ENCODE data around the gene KIAA1217.

Gene KIAA1217

GRCh38 chr10:24242562-24242961, 33.6 kb downstream of the KIAA1217 start:
- DNase-seq (ENCODE audit: low read depth in 3 of 3, low spot score in 1 of 3) = no peak

GRCh38 chr10:24246365-24246764, 37.4 kb downstream of the KIAA1217 start:
- DNase-seq (ENCODE audit: low read depth in 3 of 3, low spot score in 1 of 3) = no peak

- no peak for DNase-seq (ENCODE audit: low read depth in 3 of 3, low spot score in 1 of 3)
These were observed 38.9 kb downstream of the KIAA1217 start for GRCh38 chr10:24247841-24248240.

GRCh38 chr10:24249829-24250415, 41.0 kb downstream of the KIAA1217 start:
- no peak for DNase-seq (ENCODE audit: low read depth in 3 of 3, low spot score in 1 of 3)

GRCh38 chr10:24251547-24251946, 42.6 kb downstream of the KIAA1217 start:
- DNase-seq (ENCODE audit: low read depth in 3 of 3, low spot score in 1 of 3) = no peak

GRCh38 chr10:24254180-24254579, 45.2 kb downstream of the KIAA1217 start:
- no peak for DNase-seq (ENCODE audit: low read depth in 3 of 3, low spot score in 1 of 3)

GRCh38 chr10:24255115-24255880, 46.4 kb downstream of the KIAA1217 start:
- DNase-seq (ENCODE audit: low read depth in 3 of 3, low spot score in 1 of 3) = no peak

- DNase-seq (ENCODE audit: low read depth in 3 of 3, low spot score in 1 of 3) = no peak
These were observed 47.0 kb downstream of the KIAA1217 start for GRCh38 chr10:24255881-24256311.

GRCh38 chr10:24256619-24257107, 47.7 kb downstream of the KIAA1217 start:
- DNase-seq (ENCODE audit: low read depth in 3 of 3, low spot score in 1 of 3) = no peak

- DNase-seq (ENCODE audit: low read depth in 3 of 3, low spot score in 1 of 3) = no peak
These were observed 48.6 kb downstream of the KIAA1217 start for GRCh38 chr10:24257588-24257987.

GRCh38 chr10:24259365-24260130, 50.6 kb downstream of the KIAA1217 start:
- no peak for DNase-seq (ENCODE audit: low read depth in 3 of 3, low spot score in 1 of 3)

- no peak for DNase-seq (ENCODE audit: low read depth in 3 of 3, low spot score in 1 of 3)
These were observed 52.7 kb downstream of the KIAA1217 start for GRCh38 chr10:24261627-24262026.

- DNase-seq (ENCODE audit: low read depth in 3 of 3, low spot score in 1 of 3) = no peak
These were observed 54.1 kb downstream of the KIAA1217 start for GRCh38 chr10:24262929-24263590.

- no peak for DNase-seq (ENCODE audit: low read depth in 3 of 3, low spot score in 1 of 3)
These were observed 60.5 kb downstream of the KIAA1217 start for GRCh38 chr10:24269476-24269875.

- no peak for DNase-seq (ENCODE audit: low read depth in 3 of 3, low spot score in 1 of 3)
These were observed 63.4 kb downstream of the KIAA1217 start for GRCh38 chr10:24272374-24272773.

- DNase-seq (ENCODE audit: low read depth in 3 of 3, low spot score in 1 of 3) = no peak
These were observed 68.3 kb downstream of the KIAA1217 start for GRCh38 chr10:24277277-24277676.

- DNase-seq (ENCODE audit: low read depth in 3 of 3, low spot score in 1 of 3) = no peak
These were observed 68.8 kb downstream of the KIAA1217 start for GRCh38 chr10:24277771-24278170.

- DNase-seq (ENCODE audit: low read depth in 3 of 3, low spot score in 1 of 3) = no peak
These were observed 69.4 kb downstream of the KIAA1217 start for GRCh38 chr10:24278176-24278889.

GRCh38 chr10:24279166-24279565, 70.2 kb downstream of the KIAA1217 start:
- no peak for DNase-seq (ENCODE audit: low read depth in 3 of 3, low spot score in 1 of 3)

GRCh38 chr10:24287559-24288195, 78.7 kb downstream of the KIAA1217 start:
- DNase-seq (ENCODE audit: low read depth in 3 of 3, low spot score in 1 of 3) = no peak

Data from stimulated activated CD4-positive, alpha-beta T cell treated with anti-CD3 and anti-CD28 coated beads, TNF-alpha, amount 100 ng/mL, for 1 hour (primary cell).